M059J (cell line): ENCODE results near the gene CST11. TPM values are rescaled to one million over a fixed set of nuclear protein-coding genes. Genes with fewer than 3 reads are reported as not detected.
A peak's percentile ranks its signal among the peaks of the same experiment; 100 is the strongest.

Experiments
- DNase-seq: peaks from one replicate; pipeline ENCODE4 v3.0.0-alpha.2; 2012; ENCODE audit warnings: low read depth
- total RNA-seq: library from RNA; depleted of rRNA; stranded (reverse); fragments of >200 nt; shearing (Covaris generic); gene quantifications from 2 replicates; pipeline ENCODE4 v1.2.3, GENCODE V29; 2014; rRNA removed

CST11 gene
- total RNA-seq, 1 experiment from 2014 or later, result not detected

- DNase-seq, result peak; percentile 80
Measured at GRCh38 chr20:23419995-23420901, 32.4 kb downstream of the CST11 start.

- no peak for DNase-seq
Measured at GRCh38 chr20:23419657-23419994, 33.0 kb downstream of the CST11 start.

DNA sequence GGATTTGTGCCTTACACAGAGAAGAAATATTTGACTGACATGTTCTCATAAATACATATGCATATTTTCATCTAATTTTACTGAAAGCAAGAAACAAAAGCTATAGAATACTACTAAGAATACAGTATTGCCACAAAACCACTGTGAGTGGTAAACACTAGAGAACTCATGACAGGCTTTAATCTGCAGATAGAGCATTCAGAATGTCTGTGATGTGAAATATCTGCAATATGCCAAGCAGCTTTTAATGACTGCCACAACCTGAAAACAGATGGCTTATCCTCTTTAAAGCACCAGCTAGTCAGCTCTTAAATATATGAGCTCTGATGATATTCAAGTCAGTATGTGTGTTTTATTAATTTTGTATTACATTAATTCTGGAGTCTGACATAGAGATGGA, 34.8 kb downstream of the CST11 start:
- DNase-seq, result no peak

GRCh38 chr20:23415959-23416583, 36.6 kb downstream of the CST11 start:
- peak; percentile 59 for DNase-seq

- no peak for DNase-seq
Measured at GRCh38 chr20:23415555-23415954, 37.1 kb downstream of the CST11 start.

GRCh38 chr20:23414526-23415188, 38.0 kb downstream of the CST11 start:
- no peak for DNase-seq

- no peak for DNase-seq
Measured at GRCh38 chr20:23413862-23414422, 38.7 kb downstream of the CST11 start.

GRCh38 chr20:23412026-23412425, 40.6 kb downstream of the CST11 start:
- DNase-seq, result no peak

GRCh38 chr20:23410916-23411695, 41.6 kb downstream of the CST11 start:
- DNase-seq, result no peak

DNA sequence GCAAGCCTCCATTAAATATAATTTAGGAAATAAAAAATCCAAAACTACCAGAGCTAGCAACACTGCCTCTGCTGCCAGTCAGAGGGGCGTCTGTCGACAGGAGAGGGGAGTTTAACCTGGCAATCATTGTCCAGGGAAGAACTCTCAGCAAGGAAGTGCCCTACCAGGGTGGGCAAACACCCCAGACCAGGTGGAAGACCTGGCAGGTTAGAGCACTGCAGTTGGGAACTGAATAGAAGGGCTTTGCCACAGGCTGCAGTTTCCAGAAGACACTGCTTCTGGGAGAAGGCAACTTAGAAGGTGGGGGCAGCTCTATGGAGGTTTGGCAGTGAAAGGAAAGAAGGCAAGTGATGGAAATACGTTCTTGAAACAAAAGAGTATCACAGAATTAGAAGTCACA, 42.9 kb downstream of the CST11 start:
- no peak for DNase-seq

DNA sequence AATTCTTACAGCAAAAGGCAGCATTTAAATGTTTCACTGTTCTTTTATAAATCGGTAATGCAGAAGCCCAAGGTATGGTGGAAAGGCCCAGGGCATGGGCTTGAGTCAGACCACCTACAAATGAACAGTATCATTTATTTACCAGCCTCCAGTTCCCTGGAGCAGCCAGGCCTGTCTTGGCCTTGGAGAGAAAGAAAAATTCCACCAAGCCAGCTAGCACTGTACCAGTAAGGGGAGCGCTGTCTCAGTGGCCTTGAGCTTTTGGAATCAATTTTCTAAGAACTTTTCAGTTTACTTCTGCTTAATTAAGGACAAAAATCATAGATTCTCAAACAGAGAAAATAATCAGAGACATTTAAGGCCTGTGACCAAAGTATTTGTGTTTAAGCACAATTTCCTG, 43.7 kb downstream of the CST11 start:
- no peak for DNase-seq

- DNase-seq, result no peak
Measured at GRCh38 chr20:23407781-23408464, 44.8 kb downstream of the CST11 start.

GRCh38 chr20:23406880-23407279, 45.8 kb downstream of the CST11 start:
- DNase-seq, result no peak

DNA sequence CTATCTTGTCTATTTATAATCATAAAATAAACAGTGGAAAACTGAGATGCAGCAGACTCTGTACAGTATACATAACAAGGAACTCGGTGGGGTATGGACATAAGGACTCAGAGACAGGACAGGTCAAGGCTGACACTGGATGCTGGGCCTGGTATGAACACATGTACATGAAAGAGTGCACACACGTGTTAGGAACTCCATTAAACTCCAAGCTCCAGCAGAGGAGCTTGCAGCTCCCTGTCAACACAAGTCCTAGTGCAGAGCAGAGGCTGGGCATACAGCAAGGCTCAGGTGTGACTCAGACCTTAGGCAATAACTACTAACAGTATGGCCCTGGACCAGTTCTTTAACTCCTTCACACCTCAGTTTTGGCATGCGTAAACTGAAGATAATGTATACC, 48.5 kb downstream of the CST11 start:
- DNase-seq, result peak; percentile 18

GRCh38 chr20:23403751-23404150, 48.9 kb downstream of the CST11 start:
- DNase-seq, result no peak

GRCh38 chr20:23401051-23401450, 51.6 kb downstream of the CST11 start:
- no peak for DNase-seq

Other genes with a start within 250 kb of the CST11 start
- 123 and 140 TPM in 2 replicates for gene NXT1, start 102.1 kb downstream of the CST11 start, total RNA-seq
- 16.6 and 23.9 TPM in 2 replicates for gene GZF1, start 90.7 kb downstream of the CST11 start, total RNA-seq
- 7.4 and 9.6 TPM in 2 replicates for gene NAPB, start 31.4 kb downstream of the CST11 start, total RNA-seq
- gene CSTL1, start 13.2 kb downstream of the CST11 start, total RNA-seq, result not detected in 2 replicates
- not detected in 2 replicates for gene CST8, start 38.2 kb upstream of the CST11 start, total RNA-seq
- gene CST9L, start 115.6 kb upstream of the CST11 start, total RNA-seq, result not detected in 2 replicates
- not detected in 2 replicates for gene CST9, start 153.0 kb upstream of the CST11 start, total RNA-seq
- 330 and 411 TPM in 2 replicates for gene CST3, start 185.1 kb upstream of the CST11 start, total RNA-seq
- gene CST4, start 236.2 kb upstream of the CST11 start, total RNA-seq, result 1.1 TPM in 1 of 2 replicates, not detected in the other